NT2/D1 (cell line): ENCODE results near the gene LPIN3.

Source experiments
- DNase-seq: peaks from one replicate; pipeline ENCODE4 v3.0.0-alpha.2; 2011; ENCODE audit warnings: low read depth, low spot score
- H3K27me3 ChIP-seq: 2 replicates; pipeline ENCODE4 v1.6.0; 2011; ENCODE audit warnings: mild to moderate bottlenecking; ENCODE audit not compliant: insufficient read length, insufficient read depth
- H3K36me3 ChIP-seq: 2 replicates; pipeline ENCODE4 v1.6.1; 2011; ENCODE audit warnings: mild to moderate bottlenecking, low read length, mixed read lengths; ENCODE audit not compliant: insufficient read depth, insufficient read length
- H3K4me1 ChIP-seq: 2 replicates; pipeline ENCODE4 v1.5.1; 2011; ENCODE audit not compliant: insufficient read depth, insufficient read length
- H3K4me3 ChIP-seq: 2 replicates; pipeline ENCODE4 v1.5.1; 2011; ENCODE audit warnings: low read depth; ENCODE audit not compliant: insufficient read length
- H3K9ac ChIP-seq: 2 replicates; pipeline ENCODE4 v1.6.0; 2011; ENCODE audit warnings: low read depth; ENCODE audit not compliant: insufficient read length
- H3K9me3 ChIP-seq: 2 replicates; pipeline ENCODE4 v1.5.1; 2011; ENCODE audit warnings: mild to moderate bottlenecking, low read length; ENCODE audit not compliant: insufficient read depth
- SUZ12 ChIP-seq: IDR thresholded peaks from 2 replicates; pipeline ENCODE4 v1.6.1; 2011; ENCODE audit not compliant: insufficient read length, insufficient read depth; ENCODE audit errors: extremely low read depth
- YY1 ChIP-seq: IDR thresholded peaks from 2 replicates; pipeline ENCODE4 v1.6.1; 2011; ENCODE audit not compliant: insufficient read length, insufficient read depth
- ZNF274 ChIP-seq: IDR thresholded peaks from 2 replicates; pipeline ENCODE4 v1.6.1; 2011; ENCODE audit warnings: mild to moderate bottlenecking, low read depth, low read length

LPIN3 gene

DNA sequence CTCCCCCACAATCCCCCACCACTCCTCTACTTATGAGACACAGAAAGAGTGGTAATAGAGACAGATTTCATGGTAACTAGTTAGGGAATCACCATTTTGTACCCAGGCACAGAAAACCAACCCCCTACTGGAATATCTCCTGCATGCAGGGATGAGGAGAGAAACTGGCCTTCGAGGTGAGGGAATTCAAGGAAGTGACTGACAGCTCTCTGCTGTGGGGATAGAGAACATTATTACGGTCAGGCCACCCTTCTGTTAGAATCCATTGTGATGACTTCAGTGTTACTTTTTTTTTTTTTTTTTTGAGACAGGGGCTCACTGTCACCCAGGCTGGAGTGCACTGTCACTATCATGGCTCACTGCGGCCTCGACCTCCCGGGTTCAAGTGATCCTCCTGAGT is 13.4 kb upstream of the LPIN3 start:
- Histone ChIP-seq H3K4me3 (no peak overlapping the region), H3K4me1 (no peaks in the 10 kb centered on the region), H3K27me3 (no peaks in the 10 kb centered on the region), H3K9me3 (no peaks in the 10 kb centered on the region), H3K36me3 (no peaks in the 10 kb centered on the region), H3K9ac (no peak overlapping the region)
- TF ChIP-seq ZNF274 (no peak), YY1 (no peak), SUZ12 (no peak)
- no peak for DNase-seq

DNA sequence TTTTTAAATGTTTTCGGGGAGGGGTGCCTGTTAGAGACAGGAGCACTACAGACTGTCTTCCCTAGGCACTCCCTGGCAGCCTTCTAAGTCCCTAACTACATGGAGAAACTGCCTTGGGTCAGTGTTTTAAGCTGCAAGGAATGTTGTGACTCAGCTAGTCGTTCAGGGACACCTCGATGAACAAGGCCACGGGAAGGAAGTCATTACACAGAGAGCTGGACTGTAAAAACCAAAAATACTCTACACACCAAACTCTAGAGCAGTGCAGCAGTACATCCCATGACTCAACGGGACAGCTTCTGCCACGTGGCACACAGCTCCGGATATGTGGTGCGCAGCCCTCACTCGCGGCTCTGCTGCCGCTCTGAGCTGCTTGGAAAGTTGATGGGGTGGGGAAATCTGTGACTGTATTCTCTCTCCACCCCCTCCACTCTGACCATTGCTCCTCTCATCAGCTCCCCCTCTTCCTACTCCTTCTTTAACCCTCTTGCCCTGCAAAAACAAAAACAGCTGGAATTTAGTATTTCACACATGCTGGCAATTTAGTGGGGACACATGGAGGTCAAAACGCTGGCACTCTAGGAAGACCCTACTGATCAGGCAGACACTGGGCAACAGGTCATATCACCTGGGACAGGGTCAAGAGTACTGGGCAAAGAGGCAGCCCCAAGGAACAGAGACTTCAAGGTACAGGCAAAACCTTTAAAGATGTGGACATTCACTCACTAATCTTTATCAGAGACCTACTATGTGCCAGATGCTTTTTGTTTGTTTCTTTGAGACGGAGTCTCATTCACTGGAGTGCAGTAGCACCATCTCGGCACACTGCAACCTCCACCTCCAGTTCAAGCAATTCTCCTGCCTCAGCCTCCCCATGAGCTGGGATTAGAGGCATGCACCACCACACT is 10.9 kb upstream of the LPIN3 start:
- DNase-seq = no peak
- no peaks in the 10 kb centered on the region for H3K27me3 ChIP-seq
- H3K36me3 ChIP-seq = no peaks in the 10 kb centered on the region
- H3K4me1 ChIP-seq = no peaks in the 10 kb centered on the region
- no peak for TF ChIP-seq ZNF274
- no peak for TF ChIP-seq SUZ12
- no peak for TF ChIP-seq YY1
- H3K9ac ChIP-seq = peak overlapping the region; percentile 4
- H3K9me3 ChIP-seq = no peaks in the 10 kb centered on the region
- H3K4me3 ChIP-seq = no peak overlapping the region

DNA sequence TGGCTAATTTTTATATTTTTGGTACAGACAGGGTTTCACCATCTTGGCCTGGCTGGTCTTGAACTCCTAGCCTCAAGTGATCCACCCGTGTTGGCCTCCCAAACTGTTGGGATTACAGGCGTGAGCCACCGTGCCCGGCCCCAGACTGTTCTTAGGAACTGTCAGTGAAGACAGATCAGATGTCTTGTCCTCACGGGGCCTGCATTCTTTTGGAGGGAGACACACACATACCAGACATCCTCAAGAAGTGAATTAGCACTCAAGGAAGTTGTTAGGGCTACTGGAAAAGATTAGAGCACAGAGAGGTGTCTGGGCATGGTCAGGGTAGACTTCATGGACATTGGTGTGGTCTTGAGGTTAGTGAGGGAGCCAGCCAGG is 10.3 kb upstream of the LPIN3 start:
- H3K9ac ChIP-seq = no peak overlapping the region

DNA sequence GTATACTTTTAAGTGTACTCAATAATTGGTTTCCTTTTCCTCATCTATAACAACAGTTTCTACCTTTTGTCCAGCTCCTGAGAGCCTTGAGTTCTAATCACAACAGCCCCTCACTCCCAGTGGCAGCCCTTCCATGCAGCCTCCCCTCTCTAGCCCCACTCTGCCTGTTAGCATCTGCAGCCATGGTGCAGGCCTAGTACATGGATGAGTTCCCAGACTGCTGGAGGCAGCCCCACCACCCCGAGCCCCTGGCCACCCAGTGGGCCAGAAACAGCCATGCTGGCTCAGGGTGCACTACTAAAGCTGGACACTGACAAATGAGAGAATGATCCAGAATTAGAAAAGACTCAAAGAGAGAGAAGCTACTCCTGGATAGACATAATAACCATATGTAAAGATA is 9.7 kb upstream of the LPIN3 start:
- H3K27me3 ChIP-seq = no peaks in the 10 kb centered on the region
- no peaks in the 10 kb centered on the region for H3K36me3 ChIP-seq
- H3K9ac ChIP-seq = no peak overlapping the region
- no peak for DNase-seq
- no peak for TF ChIP-seq YY1
- no peak for TF ChIP-seq ZNF274
- TF ChIP-seq SUZ12 = no peak
- no peak overlapping the region for H3K4me3 ChIP-seq
- peaks cover 3% of the 10 kb centered on the region for H3K4me1 ChIP-seq
- H3K9me3 ChIP-seq = no peaks in the 10 kb centered on the region

More for the DNA sequence above, 10.3 kb upstream of the LPIN3 start:
- Histone ChIP-seq H3K36me3 (no peaks in the 10 kb centered on the region), H3K27me3 (no peaks in the 10 kb centered on the region), H3K4me1 (peaks cover 3% of the 10 kb centered on the region), H3K9me3 (no peaks in the 10 kb centered on the region), H3K4me3 (no peak overlapping the region)
- no peak for TF ChIP-seq ZNF274
- DNase-seq = no peak

DNA sequence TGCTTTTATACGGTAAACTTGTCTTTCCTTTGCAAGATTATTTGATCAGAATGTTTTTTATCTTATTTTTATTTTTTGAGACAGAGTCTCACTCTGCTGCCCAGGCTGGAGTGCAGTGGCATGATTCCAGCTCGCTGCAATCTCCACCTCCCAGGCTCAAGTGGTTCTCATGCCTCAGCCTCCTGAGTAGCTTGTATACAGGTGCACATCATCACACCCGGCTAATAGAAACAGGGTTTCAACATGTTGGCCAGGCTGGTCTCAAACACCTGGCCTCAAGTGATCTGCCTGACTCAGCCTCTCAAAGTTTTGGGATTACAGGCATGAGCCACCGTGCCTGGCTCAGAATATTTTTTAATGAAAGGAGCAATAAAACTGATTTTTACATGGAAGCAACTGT is 8.9 kb upstream of the LPIN3 start:
- TF ChIP-seq SUZ12 (no peak), ZNF274 (no peak), YY1 (no peak)
- H3K9ac ChIP-seq = no peak overlapping the region

DNA sequence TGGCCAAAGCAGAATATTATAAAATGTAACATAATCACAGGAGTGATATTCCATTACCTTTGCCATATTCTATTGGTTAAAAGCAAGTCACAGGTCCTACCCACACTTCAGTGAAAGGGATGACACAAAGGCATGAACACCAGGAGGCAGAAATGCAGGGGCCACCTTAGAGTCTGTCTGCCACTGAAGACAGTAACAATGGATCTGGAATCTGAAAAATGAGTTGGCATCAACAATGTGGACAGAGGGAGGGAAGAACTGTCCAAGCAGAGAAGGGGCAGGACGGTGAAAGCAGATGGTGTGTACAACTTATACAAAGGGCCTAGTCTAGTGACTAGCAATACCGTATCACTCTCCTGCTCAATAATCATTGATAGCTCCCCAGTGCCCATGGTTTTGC is 6.6 kb upstream of the LPIN3 start:
- Histone ChIP-seq H3K4me1 (peaks cover 3% of the 10 kb centered on the region), H3K4me3 (no peak overlapping the region), H3K27me3 (peaks cover 3% of the 10 kb centered on the region), H3K36me3 (no peaks in the 10 kb centered on the region), H3K9ac (no peak overlapping the region), H3K9me3 (no peaks in the 10 kb centered on the region)
- no peak for DNase-seq
- TF ChIP-seq YY1 = no peak
- no peak for TF ChIP-seq ZNF274
- no peak for TF ChIP-seq SUZ12

More for the DNA sequence above, 8.9 kb upstream of the LPIN3 start:
- H3K4me1 ChIP-seq = peaks cover 3% of the 10 kb centered on the region
- no peak overlapping the region for H3K4me3 ChIP-seq
- DNase-seq = no peak
- H3K27me3 ChIP-seq = no peaks in the 10 kb centered on the region
- no peaks in the 10 kb centered on the region for H3K36me3 ChIP-seq
- no peaks in the 10 kb centered on the region for H3K9me3 ChIP-seq

DNA sequence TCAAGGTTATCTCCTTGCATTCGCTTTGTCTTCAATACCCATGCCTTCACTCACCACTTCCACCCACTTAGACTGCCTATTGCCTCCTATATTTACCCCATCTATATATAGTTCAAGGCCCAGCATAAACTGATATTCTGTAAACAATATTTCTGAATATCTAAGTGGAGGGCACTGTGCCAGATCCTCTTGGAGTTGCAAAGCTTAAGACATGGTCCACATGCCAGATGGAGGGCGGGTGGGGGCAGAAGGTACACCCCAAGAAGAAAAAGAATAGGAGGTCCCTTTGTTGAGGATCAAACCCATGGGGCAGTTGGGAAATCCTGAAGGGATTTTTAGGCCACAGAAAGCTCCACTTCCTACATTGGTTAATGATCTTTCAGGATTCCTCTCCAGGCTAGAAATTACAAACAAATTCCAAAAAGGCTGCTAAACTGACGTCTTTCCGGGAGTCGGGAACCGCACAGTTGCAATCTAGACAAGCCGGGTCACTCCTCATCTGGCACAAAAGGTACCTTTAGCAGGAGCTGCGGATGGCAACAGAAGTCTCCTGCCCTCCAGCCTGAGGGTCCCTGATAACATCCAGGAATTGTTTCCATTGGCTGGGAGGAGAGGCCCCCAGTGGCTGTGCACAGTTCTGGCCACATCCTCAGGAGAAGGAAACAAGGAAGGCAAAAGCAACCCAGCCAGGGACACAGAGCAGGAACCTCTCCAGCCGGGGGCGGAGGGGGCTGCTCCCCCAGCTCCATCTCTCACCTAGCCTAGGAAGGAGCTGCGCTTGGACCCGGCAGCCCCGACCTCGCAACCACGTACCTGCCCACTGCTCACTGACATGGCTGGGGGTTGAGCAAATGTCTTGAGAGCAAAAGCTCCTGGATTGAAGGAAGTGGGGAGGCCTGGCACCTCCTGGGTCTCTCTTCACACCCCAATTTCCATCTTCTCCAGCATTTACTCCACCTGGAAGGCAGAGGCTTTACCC is 5.9 kb upstream of the LPIN3 start:
- H3K9ac ChIP-seq = no peak overlapping the region
- TF ChIP-seq SUZ12 (no peak), YY1 (no peak), ZNF274 (no peak)
- H3K4me1 ChIP-seq = peaks cover 3% of the 10 kb centered on the region
- no peak for DNase-seq
- no peaks in the 10 kb centered on the region for H3K9me3 ChIP-seq
- peaks cover 10% of the 10 kb centered on the region for H3K27me3 ChIP-seq
- H3K36me3 ChIP-seq = no peaks in the 10 kb centered on the region
- H3K4me3 ChIP-seq = no peak overlapping the region
